ENCODE measurements around the gene RPGR.

The RPGR gene

DNA sequence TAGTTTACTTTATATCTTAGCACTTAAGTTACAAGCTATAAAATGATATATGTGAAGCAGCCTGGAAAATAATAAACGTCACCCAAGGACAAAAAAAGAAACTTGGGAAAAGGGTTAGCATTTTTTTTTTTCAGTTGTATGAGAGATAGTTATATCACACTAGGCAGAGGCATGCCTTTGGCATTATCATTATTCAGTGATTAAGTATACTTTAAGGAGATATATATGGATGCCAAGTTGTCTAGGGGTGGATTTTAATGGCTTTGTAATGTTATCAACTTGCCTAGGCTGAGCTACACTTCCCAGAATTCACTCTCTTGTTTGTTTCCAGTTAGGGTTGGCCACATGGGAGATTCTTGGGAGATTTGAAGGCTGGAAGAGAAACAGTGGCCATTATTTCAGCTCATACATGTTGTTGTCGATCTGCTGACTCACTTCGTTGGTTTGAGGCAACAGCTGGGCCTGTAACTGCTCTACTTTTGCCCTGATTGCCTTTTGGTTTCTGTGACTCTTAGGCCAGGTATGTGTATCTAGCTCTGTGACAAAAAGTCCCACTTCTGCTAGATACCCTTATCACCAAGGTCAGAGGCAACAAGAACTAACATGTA, 95.1 kb downstream of the RPGR start:
- TF ChIP-seq, protein P1, sequence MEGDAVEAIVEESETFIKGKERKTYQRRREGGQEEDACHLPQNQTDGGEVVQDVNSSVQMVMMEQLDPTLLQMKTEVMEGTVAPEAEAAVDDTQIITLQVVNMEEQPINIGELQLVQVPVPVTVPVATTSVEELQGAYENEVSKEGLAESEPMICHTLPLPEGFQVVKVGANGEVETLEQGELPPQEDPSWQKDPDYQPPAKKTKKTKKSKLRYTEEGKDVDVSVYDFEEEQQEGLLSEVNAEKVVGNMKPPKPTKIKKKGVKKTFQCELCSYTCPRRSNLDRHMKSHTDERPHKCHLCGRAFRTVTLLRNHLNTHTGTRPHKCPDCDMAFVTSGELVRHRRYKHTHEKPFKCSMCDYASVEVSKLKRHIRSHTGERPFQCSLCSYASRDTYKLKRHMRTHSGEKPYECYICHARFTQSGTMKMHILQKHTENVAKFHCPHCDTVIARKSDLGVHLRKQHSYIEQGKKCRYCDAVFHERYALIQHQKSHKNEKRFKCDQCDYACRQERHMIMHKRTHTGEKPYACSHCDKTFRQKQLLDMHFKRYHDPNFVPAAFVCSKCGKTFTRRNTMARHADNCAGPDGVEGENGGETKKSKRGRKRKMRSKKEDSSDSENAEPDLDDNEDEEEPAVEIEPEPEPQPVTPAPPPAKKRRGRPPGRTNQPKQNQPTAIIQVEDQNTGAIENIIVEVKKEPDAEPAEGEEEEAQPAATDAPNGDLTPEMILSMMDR (conservative IDR thresholded peaks at IDR 0.05; ENCODE audit: control insufficient read depth, insufficient read depth, low read depth, low read length) = no peak
- peak; percentile 90 for DNase-seq (ENCODE audit: low read depth)
- H3K4me3 ChIP-seq (ENCODE audit: control insufficient read depth, low read depth, low read length) = no peak overlapping the region

DNA sequence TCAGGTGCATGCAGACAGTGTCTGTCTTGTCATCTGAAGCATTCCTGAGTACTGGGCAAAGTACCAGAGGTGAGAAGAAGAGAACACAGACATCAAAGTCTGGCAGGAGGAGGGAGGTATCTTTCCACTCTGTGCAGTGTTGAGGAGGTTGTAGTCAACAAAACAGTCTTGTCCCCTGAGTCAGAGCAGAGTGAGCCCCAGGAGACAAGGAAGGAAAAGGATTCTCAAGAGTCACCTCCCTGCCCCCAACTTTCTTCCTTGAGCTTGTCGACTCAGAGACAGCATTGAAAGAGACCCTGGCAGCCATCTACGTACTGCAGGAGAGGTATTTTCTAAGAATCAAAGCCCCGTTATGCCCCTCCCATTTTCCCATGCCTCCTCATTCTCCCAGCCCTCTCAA, 102.2 kb downstream of the RPGR start:
- no peak overlapping the region for H3K4me3 ChIP-seq (ENCODE audit: control insufficient read depth, low read depth, low read length)
- DNase-seq (ENCODE audit: low read depth) = peak; percentile 57

DNA sequence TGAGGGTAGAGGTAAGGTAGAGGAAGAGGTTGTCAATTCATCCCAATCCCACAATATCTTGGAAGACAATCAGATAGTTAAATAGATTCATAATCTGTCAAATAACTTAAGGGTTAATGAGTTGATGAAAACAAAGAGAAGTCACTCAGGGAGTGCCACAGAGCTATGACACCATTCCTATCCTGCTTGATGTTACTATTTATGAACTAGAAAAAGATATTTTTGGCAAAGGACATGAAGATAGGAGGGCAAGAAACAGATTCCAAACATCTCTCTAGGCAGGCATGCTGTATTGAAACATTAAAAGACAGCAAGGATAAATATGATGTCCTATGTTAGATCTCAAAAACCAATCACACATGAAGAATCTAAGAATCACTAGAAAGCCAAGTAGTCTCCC, 103.1 kb downstream of the RPGR start:
- no peak for DNase-seq (ENCODE audit: low read depth)
- no peak overlapping the region for H3K4me3 ChIP-seq (ENCODE audit: control insufficient read depth, low read depth, low read length)
- TF ChIP-seq, protein P1 (conservative IDR thresholded peaks at IDR 0.05; ENCODE audit: control insufficient read depth, insufficient read depth, low read depth, low read length) = no peak

More for the DNA sequence above, 102.2 kb downstream of the RPGR start:
- TF ChIP-seq, protein P1 (conservative IDR thresholded peaks at IDR 0.05; ENCODE audit: control insufficient read depth, insufficient read depth, low read depth, low read length) = no peak

DNA sequence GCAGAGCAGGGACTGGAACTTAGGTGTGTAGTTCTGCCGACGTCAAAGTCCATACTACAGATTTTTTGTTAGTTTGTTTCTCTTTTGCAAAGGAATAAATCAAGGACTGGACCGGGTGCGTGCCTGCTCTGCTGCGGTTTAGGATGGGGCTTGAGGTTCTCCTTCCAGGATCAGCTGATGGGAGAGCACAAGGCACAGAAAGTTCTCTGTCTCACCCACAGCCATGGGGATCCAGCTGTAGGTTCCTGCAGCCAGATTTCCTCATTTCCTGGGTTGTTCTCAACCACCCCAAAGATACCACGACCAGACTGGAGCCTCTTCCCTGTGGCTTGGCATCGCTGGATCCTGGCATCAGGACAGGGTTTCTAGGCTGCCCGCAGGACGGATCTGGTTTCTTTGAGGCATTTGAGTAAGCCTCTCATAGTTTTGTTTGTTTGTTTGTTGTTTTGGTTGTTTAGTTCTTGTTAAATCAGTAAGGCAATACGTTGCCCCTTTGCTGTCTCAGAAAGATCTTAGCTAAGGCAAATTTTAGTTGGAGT, 105.8 kb downstream of the RPGR start:
- peak overlapping the region; percentile 82 for H3K4me3 ChIP-seq (ENCODE audit: control insufficient read depth, low read depth, low read length)
- TF ChIP-seq, protein P1 (conservative IDR thresholded peaks at IDR 0.05; ENCODE audit: control insufficient read depth, insufficient read depth, low read depth, low read length) = no peak
- peak; percentile 66 for DNase-seq (ENCODE audit: low read depth)

DNA sequence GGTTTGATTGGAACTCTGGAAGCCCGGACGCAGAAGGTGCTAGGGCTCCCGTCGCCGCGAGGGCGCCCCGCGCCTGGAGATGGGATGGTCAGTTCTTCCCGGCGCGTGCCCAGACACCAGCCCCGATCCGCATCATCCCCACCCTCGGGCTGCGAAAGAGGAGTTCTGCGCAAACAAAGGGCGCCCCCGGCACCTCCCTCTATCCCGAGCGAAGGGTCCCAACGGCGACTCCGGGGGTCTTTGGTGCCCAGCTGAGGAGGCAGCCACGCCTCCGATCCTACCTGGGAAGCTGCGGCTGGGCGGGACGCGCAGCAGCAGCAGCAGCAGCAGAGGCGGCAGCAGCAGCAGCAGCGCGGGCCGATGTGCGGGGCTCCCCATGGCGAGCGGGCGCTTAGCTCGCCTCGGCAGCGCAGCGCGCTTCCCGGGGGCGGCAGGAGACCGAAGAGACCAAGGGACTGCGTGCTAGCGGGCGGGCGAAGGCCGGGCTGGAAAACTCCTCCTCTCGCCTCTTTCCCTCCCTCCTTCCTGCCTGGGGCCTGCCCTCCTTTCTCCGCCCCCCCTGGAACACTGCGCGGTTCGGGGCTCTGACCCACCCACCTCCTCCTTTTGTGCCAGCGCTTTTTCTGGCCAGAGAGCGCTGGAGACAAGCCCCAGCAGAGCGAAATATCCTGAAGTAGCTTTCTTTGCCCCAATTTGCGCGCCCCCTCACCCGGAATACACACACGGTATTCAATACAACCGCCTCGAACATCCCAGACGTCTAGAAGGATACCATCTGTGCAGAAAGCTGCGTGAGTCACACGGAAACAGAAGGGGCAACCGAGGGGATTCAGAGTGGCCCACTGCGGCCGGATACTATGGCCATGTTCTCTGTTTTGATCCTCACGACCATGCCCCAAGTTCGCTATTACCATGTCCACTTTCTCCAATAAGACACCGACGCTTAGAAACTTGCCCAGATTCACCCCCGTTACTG, 106.6 kb downstream of the RPGR start, which contains the start of gene SRPX:
TSS of gene SRPX (minus strand) at position 457 of the 976 bp plus-strand sequence. CDS start at position 378, 79 bp downstream.
- peak within 1 kb of the TSS; percentile 82 for H3K4me3 ChIP-seq (ENCODE audit: control insufficient read depth, low read depth, low read length)
- TF ChIP-seq, protein P1 (conservative IDR thresholded peaks at IDR 0.05; ENCODE audit: control insufficient read depth, insufficient read depth, low read depth, low read length) = no peak
- DNase-seq (ENCODE audit: low read depth) = peak; percentile 65

DNA sequence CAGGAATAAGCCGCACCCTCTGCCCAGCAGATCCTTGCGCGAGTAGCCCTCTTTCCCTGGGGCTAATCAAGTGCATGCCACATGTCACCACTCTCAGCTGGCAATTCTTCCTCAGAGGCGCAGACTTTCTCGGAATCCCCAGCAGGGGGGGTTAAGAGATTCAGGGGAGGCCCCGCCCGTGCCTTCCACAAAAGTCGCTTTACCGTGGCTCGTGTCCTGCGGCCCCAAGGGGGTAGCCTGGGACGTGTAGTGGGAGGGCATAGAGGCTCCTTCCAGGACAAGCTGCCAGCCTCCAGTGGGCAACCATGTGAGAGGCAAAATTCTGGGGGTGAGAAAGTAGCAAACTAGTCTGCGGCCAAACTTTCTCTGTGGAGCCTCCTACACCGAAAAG, 107.3 kb downstream of the RPGR start:
- TF ChIP-seq, protein P1 (conservative IDR thresholded peaks at IDR 0.05; ENCODE audit: control insufficient read depth, insufficient read depth, low read depth, low read length) = peak; percentile 35
- peak; percentile 75 for DNase-seq (ENCODE audit: low read depth)
- H3K4me3 ChIP-seq (ENCODE audit: control insufficient read depth, low read depth, low read length) = peak overlapping the region; percentile 82
